Stimulated activated memory B cell treated with anti-CD40 and anti-IgM and Interleukin-4, amounts not matched to agents 10 μg/mL and 1 μg/mL and 100 μg/mL, for 72 hours (primary cell): ENCODE measurements around the gene CISH.
A peak's percentile ranks its signal among the peaks of the same experiment; 100 is the strongest.

Experiments used
- ATAC-seq: fragments of 150-1000 bp; cut with Tn5 transposase; 2 replicates; pipeline ENCODE4 v1.10.0; 2021
- H3K27ac Mint-ChIP-seq: one replicate; pipeline ENCODE4 v1.8.0; 2022; ENCODE audit warnings: mild to moderate bottlenecking, mixed read lengths
- H3K27me3 Mint-ChIP-seq: one replicate; pipeline ENCODE4 v1.8.0; 2022; ENCODE audit warnings: mixed read lengths
- H3K36me3 Mint-ChIP-seq: one replicate; pipeline ENCODE4 v1.8.0; 2022; ENCODE audit warnings: mixed read lengths
- H3K4me1 Mint-ChIP-seq: one replicate; pipeline ENCODE4 v1.8.0; 2022; ENCODE audit warnings: mixed read lengths
- H3K4me3 Mint-ChIP-seq: one replicate; pipeline ENCODE4 v1.8.0; 2022; ENCODE audit warnings: mild to moderate bottlenecking, moderate library complexity, mixed read lengths
- H3K9me3 Mint-ChIP-seq: one replicate; pipeline ENCODE4 v1.8.0; 2022; ENCODE audit warnings: mixed read lengths

CISH gene

GRCh38 chr3:50611464-50612233, at the start of gene CISH:
Gene CISH, minus strand, starts transcription at chr3:50611774. Its CDS starts 124 bp downstream, at chr3:50611650.
- Mint-ChIP-seq H3K36me3 (peaks cover 45% of the 10 kb centered on the region), H3K27me3 (no peaks in the 10 kb centered on the region), H3K27ac (peak within 1 kb of the TSS; percentile 87), H3K4me1 (peaks cover 63% of the 10 kb centered on the region), H3K4me3 (peak within 1 kb of the TSS; percentile 79), H3K9me3 (no peaks in the 10 kb centered on the region)
- ATAC-seq: peak; percentile 88

- Mint-ChIP-seq H3K27ac (no peak overlapping the region), H3K9me3 (no peaks in the 10 kb centered on the region), H3K27me3 (no peaks in the 10 kb centered on the region), H3K4me1 (peaks cover 5% of the 10 kb centered on the region), H3K4me3 (no peak overlapping the region), H3K36me3 (no peaks in the 10 kb centered on the region)
- ATAC-seq: no peak
These were observed 48.8 kb upstream of the CISH start for GRCh38 chr3:50660386-50660785.

GRCh38 chr3:50658831-50659230, 47.3 kb upstream of the CISH start:
- H3K36me3 Mint-ChIP-seq: no peaks in the 10 kb centered on the region
- H3K27me3 Mint-ChIP-seq: no peaks in the 10 kb centered on the region
- peak; percentile 5 for ATAC-seq
- no peak overlapping the region for H3K4me3 Mint-ChIP-seq
- H3K27ac Mint-ChIP-seq: no peak overlapping the region
- no peaks in the 10 kb centered on the region for H3K4me1 Mint-ChIP-seq
- H3K9me3 Mint-ChIP-seq: no peaks in the 10 kb centered on the region

GRCh38 chr3:50658416-50658815, 46.8 kb upstream of the CISH start:
- Mint-ChIP-seq H3K9me3 (no peaks in the 10 kb centered on the region), H3K36me3 (no peaks in the 10 kb centered on the region), H3K27me3 (no peaks in the 10 kb centered on the region), H3K4me1 (no peaks in the 10 kb centered on the region), H3K4me3 (no peak overlapping the region), H3K27ac (no peak overlapping the region)
- ATAC-seq: no peak

- no peak for ATAC-seq
- H3K9me3 Mint-ChIP-seq: no peaks in the 10 kb centered on the region
- H3K4me1 Mint-ChIP-seq: no peaks in the 10 kb centered on the region
- H3K4me3 Mint-ChIP-seq: no peak overlapping the region
- no peaks in the 10 kb centered on the region for H3K36me3 Mint-ChIP-seq
- no peaks in the 10 kb centered on the region for H3K27me3 Mint-ChIP-seq
- H3K27ac Mint-ChIP-seq: no peak overlapping the region
These were observed 46.2 kb upstream of the CISH start for GRCh38 chr3:50657816-50658215.

DNA sequence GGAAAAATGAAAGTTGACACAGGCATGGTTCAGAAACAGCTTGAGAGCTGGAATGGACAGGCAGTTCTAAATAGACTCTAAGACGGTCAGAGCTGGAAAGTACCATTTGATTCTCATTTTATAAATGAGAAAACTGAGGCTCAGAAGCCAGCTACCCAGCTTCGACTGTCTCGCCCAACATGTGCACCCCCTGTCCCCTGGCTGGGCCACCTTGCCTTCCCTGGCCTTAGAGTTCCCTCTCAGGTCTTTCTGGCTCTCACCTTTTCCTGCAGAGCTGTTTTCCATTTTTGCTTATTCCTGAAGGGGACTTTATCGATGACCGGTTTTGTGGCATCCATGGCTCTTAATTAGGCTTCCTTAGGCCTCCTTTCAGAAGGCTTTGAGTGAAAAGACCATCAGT, 45.8 kb upstream of the CISH start:
- no peak overlapping the region for H3K4me3 Mint-ChIP-seq
- H3K27me3 Mint-ChIP-seq: no peaks in the 10 kb centered on the region
- no peaks in the 10 kb centered on the region for H3K36me3 Mint-ChIP-seq
- no peak overlapping the region for H3K27ac Mint-ChIP-seq
- H3K9me3 Mint-ChIP-seq: no peaks in the 10 kb centered on the region
- no peaks in the 10 kb centered on the region for H3K4me1 Mint-ChIP-seq
- ATAC-seq: no peak

- no peak overlapping the region for H3K4me3 Mint-ChIP-seq
- H3K27ac Mint-ChIP-seq: no peak overlapping the region
- ATAC-seq: no peak
- no peaks in the 10 kb centered on the region for H3K36me3 Mint-ChIP-seq
- no peaks in the 10 kb centered on the region for H3K4me1 Mint-ChIP-seq
- H3K27me3 Mint-ChIP-seq: no peaks in the 10 kb centered on the region
- H3K9me3 Mint-ChIP-seq: no peaks in the 10 kb centered on the region
These were observed 45.0 kb upstream of the CISH start for GRCh38 chr3:50656417-50657195.

DNA sequence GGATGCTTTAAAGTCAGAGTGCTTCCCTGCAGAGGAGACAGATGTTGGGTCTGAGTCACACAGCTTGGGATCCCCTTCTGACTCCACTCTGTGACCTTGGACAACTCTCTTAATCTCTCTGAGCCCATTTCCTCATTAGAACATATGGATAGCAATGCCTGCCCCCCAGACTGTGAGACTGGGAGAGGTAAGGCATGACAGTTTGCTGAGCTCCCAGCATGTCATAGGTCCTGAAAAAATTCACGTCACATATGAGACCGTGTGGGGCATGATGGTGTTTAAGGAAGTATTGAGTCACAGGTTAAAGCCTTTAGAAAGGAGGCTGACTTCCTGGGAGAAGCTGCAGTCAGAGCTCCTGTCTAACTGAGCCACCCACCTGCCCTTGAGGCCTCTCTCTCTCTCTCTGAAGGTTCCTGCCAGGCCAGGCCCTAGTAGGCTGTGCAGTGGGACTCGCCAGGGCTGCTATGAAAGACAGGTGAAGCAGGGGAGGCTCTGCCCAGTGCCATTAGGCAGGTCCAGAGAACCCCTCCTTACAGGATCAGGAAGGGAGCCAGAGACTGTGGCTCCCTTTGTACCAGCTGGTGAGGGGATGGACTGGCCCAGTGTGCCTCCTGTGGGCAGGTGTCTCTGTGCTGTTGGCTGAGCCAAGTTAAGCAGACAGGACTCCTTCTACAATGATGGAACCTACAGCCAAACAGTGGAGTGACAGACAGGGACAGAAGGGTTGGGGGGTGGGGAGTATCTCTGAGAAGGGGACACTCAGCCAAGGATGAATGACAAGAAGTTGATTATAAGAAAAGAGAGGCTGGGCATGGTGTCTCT, 43.6 kb upstream of the CISH start:
- no peak overlapping the region for H3K27ac Mint-ChIP-seq

GRCh38 chr3:50653937-50654595, 42.5 kb upstream of the CISH start:
- Mint-ChIP-seq H3K27me3 (no peaks in the 10 kb centered on the region), H3K27ac (no peak overlapping the region), H3K4me1 (no peaks in the 10 kb centered on the region), H3K4me3 (no peak overlapping the region), H3K9me3 (no peaks in the 10 kb centered on the region), H3K36me3 (no peaks in the 10 kb centered on the region)
- no peak for ATAC-seq

More for the DNA sequence above, 43.6 kb upstream of the CISH start:
- Mint-ChIP-seq H3K9me3 (no peaks in the 10 kb centered on the region), H3K36me3 (no peaks in the 10 kb centered on the region), H3K4me1 (no peaks in the 10 kb centered on the region), H3K4me3 (no peak overlapping the region), H3K27me3 (no peaks in the 10 kb centered on the region)
- no peak for ATAC-seq

DNA sequence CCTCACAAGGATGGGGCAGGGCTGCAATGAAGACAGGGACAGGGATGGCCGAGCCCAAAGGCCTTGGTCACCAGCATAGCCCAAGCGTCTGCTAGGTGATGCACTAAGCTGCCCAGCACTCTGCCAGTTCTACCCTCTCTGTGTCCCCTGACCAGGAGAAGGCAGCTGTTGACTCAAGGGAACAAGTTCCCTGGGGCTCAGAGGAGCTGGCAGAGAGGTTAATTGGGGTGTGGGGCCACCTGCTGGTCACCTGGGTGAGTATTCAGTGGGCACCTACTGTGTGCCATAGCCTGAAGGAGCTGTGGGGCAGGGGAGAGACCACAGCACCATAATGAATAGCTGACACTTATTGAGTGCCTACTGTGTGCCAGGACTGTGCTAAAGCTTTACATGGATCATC, 41.1 kb upstream of the CISH start:
- H3K36me3 Mint-ChIP-seq: peaks cover 1% of the 10 kb centered on the region
- H3K4me1 Mint-ChIP-seq: no peaks in the 10 kb centered on the region
- no peak for ATAC-seq
- no peaks in the 10 kb centered on the region for H3K27me3 Mint-ChIP-seq
- H3K9me3 Mint-ChIP-seq: no peaks in the 10 kb centered on the region
- no peak overlapping the region for H3K27ac Mint-ChIP-seq
- no peak overlapping the region for H3K4me3 Mint-ChIP-seq

- H3K4me3 Mint-ChIP-seq: no peak overlapping the region
- H3K4me1 Mint-ChIP-seq: no peaks in the 10 kb centered on the region
- ATAC-seq: no peak
- no peaks in the 10 kb centered on the region for H3K9me3 Mint-ChIP-seq
- peaks cover 8% of the 10 kb centered on the region for H3K36me3 Mint-ChIP-seq
- no peak overlapping the region for H3K27ac Mint-ChIP-seq
- no peaks in the 10 kb centered on the region for H3K27me3 Mint-ChIP-seq
These were observed 40.5 kb upstream of the CISH start for GRCh38 chr3:50651920-50652529.

GRCh38 chr3:50651445-50651844, 39.9 kb upstream of the CISH start:
- Mint-ChIP-seq H3K36me3 (peaks cover 14% of the 10 kb centered on the region), H3K27ac (no peak overlapping the region), H3K9me3 (no peaks in the 10 kb centered on the region), H3K27me3 (no peaks in the 10 kb centered on the region), H3K4me1 (no peaks in the 10 kb centered on the region), H3K4me3 (no peak overlapping the region)
- no peak for ATAC-seq

- H3K36me3 Mint-ChIP-seq: peaks cover 26% of the 10 kb centered on the region
- no peak for ATAC-seq
- H3K27me3 Mint-ChIP-seq: no peaks in the 10 kb centered on the region
- H3K9me3 Mint-ChIP-seq: no peaks in the 10 kb centered on the region
- H3K4me3 Mint-ChIP-seq: no peak overlapping the region
- H3K27ac Mint-ChIP-seq: no peak overlapping the region
- H3K4me1 Mint-ChIP-seq: no peaks in the 10 kb centered on the region
These were observed 38.4 kb upstream of the CISH start for GRCh38 chr3:50650018-50650417.

- H3K27me3 Mint-ChIP-seq: no peaks in the 10 kb centered on the region
- H3K27ac Mint-ChIP-seq: no peak overlapping the region
- H3K4me3 Mint-ChIP-seq: no peak overlapping the region
- H3K9me3 Mint-ChIP-seq: no peaks in the 10 kb centered on the region
- no peak for ATAC-seq
- no peaks in the 10 kb centered on the region for H3K4me1 Mint-ChIP-seq
- H3K36me3 Mint-ChIP-seq: peaks cover 30% of the 10 kb centered on the region
These were observed 37.9 kb upstream of the CISH start for GRCh38 chr3:50649451-50649931.
